ENCODE measurements around the gene IQGAP3.
A peak's percentile ranks its signal among the peaks of the same experiment; 100 is the strongest.
"Not testable (repeated sequence)": the region's sequence is repeated elsewhere in the genome, so short reads cannot be mapped to it uniquely, and the experiment has no call there.

Gene IQGAP3

DNA sequence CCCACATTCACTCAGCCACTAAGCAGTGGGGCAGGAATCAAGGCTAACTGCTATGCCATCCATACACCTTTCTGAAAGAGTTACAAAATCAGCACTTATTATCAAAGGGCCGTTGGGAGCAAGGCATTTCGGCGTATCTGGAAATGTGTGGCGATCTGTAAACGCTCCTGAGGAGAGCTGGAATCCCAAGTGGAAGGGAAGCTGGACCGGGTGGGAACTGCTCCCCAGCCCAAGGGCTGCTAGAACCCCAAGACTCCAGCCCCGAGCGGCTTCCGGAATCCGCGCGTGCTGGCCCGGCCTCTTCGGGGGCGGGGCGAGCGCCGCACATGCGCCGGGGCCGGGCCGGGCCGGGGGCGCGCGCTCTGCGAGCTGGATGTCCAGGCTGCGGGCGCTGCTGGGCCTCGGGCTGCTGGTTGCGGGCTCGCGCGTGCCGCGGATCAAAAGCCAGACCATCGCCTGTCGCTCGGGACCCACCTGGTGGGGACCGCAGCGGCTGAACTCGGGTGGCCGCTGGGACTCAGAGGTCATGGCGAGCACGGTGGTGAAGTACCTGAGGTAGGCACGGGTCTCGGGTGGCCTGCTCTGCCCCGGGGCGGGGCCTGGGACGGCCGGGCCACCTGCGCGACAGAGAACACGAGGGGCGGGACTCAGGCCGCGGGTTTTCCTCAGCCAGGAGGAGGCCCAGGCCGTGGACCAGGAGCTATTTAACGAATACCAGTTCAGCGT lies 19.2 kb upstream of the IQGAP3 start, which contains the start of gene NAXE:
Gene NAXE (plus strand): TSS at position 345 of the 726 bp plus-strand sequence. CDS start 29 bp downstream, at position 374.
- Mint-ChIP-seq H3K27me3 (peaks cover 3% of the 10 kb centered on the region), H3K9me3 (no peaks in the 10 kb centered on the region), H3K36me3 (peaks cover 14% of the 10 kb centered on the region), H3K27ac (peak within 1 kb of the TSS; percentile 83), H3K4me3 (peak within 1 kb of the TSS; percentile 78), H3K4me1 (peaks cover 33% of the 10 kb centered on the region)
- peak; percentile 79 for DNase-seq
- CTCF ChIA-PET, result interaction anchor here (0.6 to 5.0 kb wide), 8 partner anchors 10 to 206 kb away, joined by 3 to 29 read pairs (median 6); partner anchors contain the start of gene GPATCH4

DNA sequence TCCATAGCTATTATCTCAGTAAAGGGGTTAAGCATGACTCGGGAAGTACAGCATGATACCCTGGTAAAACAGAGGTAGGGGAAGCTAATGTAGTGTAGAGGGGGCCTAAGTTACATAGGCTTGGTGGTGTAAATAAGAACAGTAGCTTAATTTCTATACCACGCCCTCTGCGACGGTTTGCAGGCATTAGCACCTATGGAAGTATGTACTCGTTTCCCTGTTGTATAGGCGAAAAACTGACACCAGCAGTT lies 18.7 kb upstream of the IQGAP3 start:
- Mint-ChIP-seq H3K9me3 (no peaks in the 10 kb centered on the region), H3K4me1 (peaks cover 36% of the 10 kb centered on the region), H3K27me3 (peaks cover 3% of the 10 kb centered on the region), H3K4me3 (peak overlapping the region; percentile 78), H3K36me3 (peaks cover 11% of the 10 kb centered on the region), H3K27ac (peak overlapping the region; percentile 83)
- DNase-seq, result no peak
- CTCF ChIA-PET, result interaction anchor here (0.6 to 5.0 kb wide), 9 partner anchors 9 to 206 kb away, joined by 3 to 29 read pairs (median 4); partner anchors contain the start of gene GPATCH4

DNA sequence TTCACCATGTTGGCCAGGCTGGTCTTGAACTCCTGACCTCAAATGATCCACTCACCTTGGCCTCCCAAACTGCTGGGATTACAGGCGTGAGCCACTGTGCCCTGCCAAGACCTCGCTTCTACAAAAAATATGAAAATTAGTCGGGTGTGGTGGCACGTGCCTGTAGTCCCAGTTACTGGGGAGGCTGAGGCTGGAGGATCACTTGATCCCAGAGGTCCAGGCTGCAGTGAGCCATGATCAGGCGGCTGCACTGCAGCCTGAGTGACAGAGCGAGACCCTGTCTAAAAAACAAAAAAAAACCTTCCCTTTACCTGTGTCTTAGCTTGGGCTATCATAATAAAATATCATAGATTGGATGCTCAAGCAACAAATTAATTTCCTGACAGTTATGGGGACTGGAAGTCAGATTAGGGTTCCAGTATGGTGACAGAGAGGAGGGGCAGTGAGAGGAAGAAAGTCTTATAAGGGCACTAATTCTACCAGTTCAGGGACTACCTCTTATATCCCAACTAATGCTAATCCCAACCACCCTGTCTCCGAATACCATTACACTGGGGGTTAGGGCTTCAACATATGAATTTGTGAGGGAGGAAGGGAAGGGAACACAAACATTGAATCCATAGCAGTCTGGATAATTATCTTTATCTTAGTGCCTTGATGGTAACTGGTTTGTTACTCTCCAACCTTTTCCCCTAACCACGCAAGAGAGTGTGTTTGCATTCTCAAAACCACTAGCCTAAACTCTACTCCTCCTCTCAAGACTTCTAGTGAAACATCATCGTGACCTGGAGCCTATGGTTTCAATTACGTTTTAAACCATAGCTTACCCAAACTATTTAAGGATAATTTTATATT lies 18.2 kb upstream of the IQGAP3 start:
- H3K27ac Mint-ChIP-seq, result peak overlapping the region; percentile 83
- H3K27me3 Mint-ChIP-seq, result peaks cover 3% of the 10 kb centered on the region
- DNase-seq, result no peak
- CTCF ChIA-PET, result interaction anchor here (0.8 to 5.0 kb wide), 7 partner anchors 9 to 205 kb away, joined by 3 to 29 read pairs (median 4); partner anchors contain the start of gene GPATCH4
- H3K36me3 Mint-ChIP-seq, result peaks cover 8% of the 10 kb centered on the region
- peak overlapping the region; percentile 78 for H3K4me3 Mint-ChIP-seq
- no peaks in the 10 kb centered on the region for H3K9me3 Mint-ChIP-seq
- peaks cover 37% of the 10 kb centered on the region for H3K4me1 Mint-ChIP-seq

DNA sequence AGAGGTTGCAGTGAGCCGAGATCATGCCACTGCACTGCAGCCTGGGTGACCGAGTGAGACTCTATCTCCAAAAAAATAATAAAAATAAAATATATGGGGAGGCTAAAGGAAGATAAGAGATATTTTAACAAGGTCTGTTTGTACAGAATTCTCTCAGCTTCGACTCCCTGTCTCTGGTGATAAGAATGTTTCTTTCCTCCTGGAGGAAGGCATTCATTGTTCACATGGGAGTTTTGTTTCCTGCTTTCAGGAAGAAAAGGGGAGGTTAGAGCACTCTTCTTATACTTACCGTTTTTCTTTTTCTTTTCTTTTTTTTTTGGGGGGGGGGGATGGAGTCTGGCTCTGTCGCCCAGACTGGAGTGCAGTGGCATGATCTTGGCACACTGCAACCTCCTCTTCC lies 17.2 kb upstream of the IQGAP3 start:
- no peak overlapping the region for H3K4me3 Mint-ChIP-seq
- H3K27ac Mint-ChIP-seq, result no peak overlapping the region
- no peaks in the 10 kb centered on the region for H3K36me3 Mint-ChIP-seq
- no peaks in the 10 kb centered on the region for H3K9me3 Mint-ChIP-seq
- H3K4me1 Mint-ChIP-seq, result peaks cover 35% of the 10 kb centered on the region
- peaks cover 3% of the 10 kb centered on the region for H3K27me3 Mint-ChIP-seq
- no peak for DNase-seq
- CTCF ChIA-PET, result interaction anchor here (1.4 kb wide), 1 partner anchor 19 kb away, joined by 4 read pairs; no protein-coding TSS in a partner anchor

DNA sequence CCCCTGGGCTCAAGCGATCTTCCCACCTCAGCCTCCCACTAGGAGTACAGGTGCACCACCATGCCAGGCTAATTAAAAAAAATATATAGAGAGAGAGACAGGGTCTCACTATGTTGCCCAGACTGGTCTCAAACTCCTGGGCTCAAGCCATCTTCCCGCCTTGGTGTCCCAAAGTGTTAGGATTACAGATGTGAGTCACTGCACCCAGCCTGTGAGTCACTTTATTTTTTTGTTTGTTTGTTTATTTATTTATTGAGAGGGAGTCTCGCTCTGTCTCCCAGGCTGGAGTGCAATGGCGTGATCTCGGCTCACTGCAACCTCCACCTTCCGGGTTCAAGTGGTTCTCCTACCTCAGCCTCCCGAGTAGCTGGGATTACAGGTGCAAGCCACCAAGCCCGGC lies 15.6 kb upstream of the IQGAP3 start:
- H3K4me3 Mint-ChIP-seq, H3K27me3 Mint-ChIP-seq, H3K27ac Mint-ChIP-seq, H3K9me3 Mint-ChIP-seq, DNase-seq, H3K36me3 Mint-ChIP-seq: not testable (repeated sequence)
- CTCF ChIA-PET, result interaction anchor here (1.6 to 2.5 kb wide), 2 partner anchors 21 to 107 kb away, joined by 7 to 13 read pairs; no protein-coding TSS in a partner anchor
- H3K4me1 Mint-ChIP-seq, result peaks cover 38% of the 10 kb centered on the region

DNA sequence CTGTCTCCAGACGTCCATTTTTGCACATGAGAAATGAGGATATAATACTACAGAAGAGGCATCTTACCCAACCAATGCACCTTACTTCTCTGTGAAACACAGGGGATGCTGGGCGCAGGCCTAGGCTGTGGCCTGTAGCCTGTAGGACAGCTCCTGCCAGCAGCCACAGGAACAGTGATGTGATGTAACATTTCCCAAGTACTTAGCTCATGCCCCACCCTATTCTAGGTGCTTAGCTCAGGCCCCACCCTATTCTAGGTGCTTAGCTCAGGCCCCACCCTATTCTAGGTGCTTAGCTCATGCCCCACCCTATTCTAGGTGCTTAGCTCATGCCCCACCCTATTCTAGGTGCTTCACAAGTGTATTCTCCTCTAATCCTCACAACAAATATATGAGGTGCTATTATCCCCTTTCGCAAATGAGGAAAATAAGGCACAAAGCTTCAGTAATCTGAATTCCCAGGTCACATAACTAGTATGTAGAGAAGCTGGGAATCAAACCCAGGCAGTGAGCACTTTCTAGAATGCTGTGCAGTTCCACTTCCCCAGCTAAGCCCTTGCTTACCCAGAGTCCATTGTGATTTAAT lies 14.6 kb upstream of the IQGAP3 start:
- no peak overlapping the region for H3K27ac Mint-ChIP-seq
- H3K9me3 Mint-ChIP-seq, result no peaks in the 10 kb centered on the region
- peaks cover 39% of the 10 kb centered on the region for H3K4me1 Mint-ChIP-seq
- no peak overlapping the region for H3K4me3 Mint-ChIP-seq
- CTCF ChIA-PET, result interaction anchor here (1.0 to 2.5 kb wide), 4 partner anchors 9 to 106 kb away, joined by 3 to 13 read pairs (median 8); no protein-coding TSS in a partner anchor
- peaks cover 8% of the 10 kb centered on the region for H3K27me3 Mint-ChIP-seq
- DNase-seq, result no peak
- no peaks in the 10 kb centered on the region for H3K36me3 Mint-ChIP-seq

DNA sequence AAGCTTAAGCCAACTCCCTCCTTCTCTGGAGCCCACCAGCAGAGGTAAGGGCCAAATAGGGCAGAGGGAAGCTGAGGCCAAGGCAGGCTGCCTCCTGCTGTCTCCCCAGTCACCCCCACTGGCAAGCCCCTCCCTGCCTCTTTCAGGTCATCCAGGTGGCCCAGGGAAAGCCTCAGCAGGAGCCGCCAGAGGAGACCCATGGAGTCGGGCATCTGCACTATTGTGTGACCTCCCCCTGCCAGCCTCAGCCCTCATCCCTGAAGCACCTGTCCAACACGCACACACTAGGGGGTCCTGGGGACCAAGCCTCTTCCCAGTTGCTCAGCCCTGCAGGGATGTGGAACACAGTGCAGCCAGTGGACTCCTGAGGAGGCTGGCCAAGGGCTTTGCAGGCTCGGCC lies 14.0 kb upstream of the IQGAP3 start:
- peaks cover 40% of the 10 kb centered on the region for H3K4me1 Mint-ChIP-seq
- H3K4me3 Mint-ChIP-seq, result no peak overlapping the region
- H3K27ac Mint-ChIP-seq, result no peak overlapping the region
- H3K27me3 Mint-ChIP-seq, result peaks cover 9% of the 10 kb centered on the region
- DNase-seq, result no peak
- CTCF ChIA-PET, result interaction anchor here (1.0 to 2.5 kb wide), 7 partner anchors 10 to 106 kb away, joined by 3 to 13 read pairs (median 7); no protein-coding TSS in a partner anchor
- no peaks in the 10 kb centered on the region for H3K9me3 Mint-ChIP-seq
- H3K36me3 Mint-ChIP-seq, result no peaks in the 10 kb centered on the region

DNA sequence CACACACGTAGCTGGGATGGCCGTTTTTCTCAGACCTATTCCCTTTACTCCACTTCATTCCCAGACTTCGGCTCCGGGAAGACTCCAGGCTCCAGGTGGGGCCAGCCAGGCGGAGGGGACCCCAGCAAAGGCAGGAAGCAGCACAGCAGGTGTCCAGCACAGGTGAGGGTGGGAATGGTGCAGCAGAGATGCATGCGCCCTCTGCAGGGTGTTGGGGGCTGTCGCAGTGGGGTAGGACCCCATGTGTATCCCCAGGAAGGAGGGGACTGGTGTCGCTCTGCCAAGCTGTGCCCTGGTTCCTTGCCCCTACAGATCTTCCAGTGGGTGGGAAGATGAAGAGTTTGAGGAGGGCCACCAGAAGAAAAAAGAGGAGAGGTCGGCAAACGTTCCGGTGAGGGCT lies 12.4 kb upstream of the IQGAP3 start:
- no peak overlapping the region for H3K27ac Mint-ChIP-seq
- H3K4me1 Mint-ChIP-seq, result peaks cover 33% of the 10 kb centered on the region
- CTCF ChIA-PET, result interaction anchor here (1.1 to 5.7 kb wide), 5 partner anchors 21 to 76 kb away, joined by 3 to 44 read pairs (median 4); no protein-coding TSS in a partner anchor
- H3K27me3 Mint-ChIP-seq, result peaks cover 9% of the 10 kb centered on the region
- DNase-seq, result no peak
- H3K9me3 Mint-ChIP-seq, result no peaks in the 10 kb centered on the region
- no peak overlapping the region for H3K4me3 Mint-ChIP-seq
- H3K36me3 Mint-ChIP-seq, result no peaks in the 10 kb centered on the region

DNA sequence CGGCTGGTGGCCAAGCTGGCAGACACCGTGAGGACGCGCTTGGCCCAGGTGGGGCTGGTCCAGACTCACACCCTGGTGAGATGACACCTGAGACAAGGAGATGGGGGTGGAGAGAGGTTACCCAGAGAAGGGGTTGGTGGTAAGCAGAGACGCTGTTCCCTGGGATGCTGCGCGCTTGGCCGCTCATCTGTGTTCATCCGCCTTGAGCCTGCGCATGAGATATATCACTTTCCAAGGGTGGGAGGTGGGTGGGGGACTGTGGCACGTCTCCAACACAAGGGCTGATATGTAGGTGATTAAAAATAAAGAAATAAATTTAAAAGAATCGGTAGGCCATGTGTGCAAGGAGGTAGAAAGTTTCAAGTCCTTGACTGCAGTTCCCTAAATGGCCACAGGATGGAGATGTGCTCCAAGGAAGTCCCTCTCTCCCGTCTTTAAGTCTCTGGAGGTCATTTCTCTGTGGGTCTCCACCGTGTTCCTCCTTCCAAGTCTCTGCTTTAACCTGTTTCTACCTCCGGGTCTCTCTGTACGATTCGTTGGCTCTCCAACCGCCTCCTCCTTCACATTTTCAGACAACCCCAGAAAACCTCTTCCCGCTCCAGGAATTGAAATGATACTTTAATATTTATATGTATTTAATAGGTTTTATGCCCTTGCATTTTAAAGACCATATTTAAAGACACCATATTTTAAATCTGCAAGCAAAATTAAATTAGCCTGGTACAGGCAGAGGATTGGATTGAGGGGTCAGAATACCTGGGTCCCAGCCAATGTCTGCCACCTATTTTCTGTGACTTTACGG lies 11.7 kb upstream of the IQGAP3 start:
- peak; percentile 86 for DNase-seq
- Mint-ChIP-seq H3K27me3 (peaks cover 9% of the 10 kb centered on the region), H3K27ac (no peak overlapping the region), H3K4me1 (peaks cover 33% of the 10 kb centered on the region), H3K36me3 (no peaks in the 10 kb centered on the region), H3K4me3 (no peak overlapping the region), H3K9me3 (no peaks in the 10 kb centered on the region)
- CTCF ChIA-PET, result interaction anchor here (5.7 kb wide), 1 partner anchor 24 kb away, joined by 44 read pairs; no protein-coding TSS in a partner anchor

DNA sequence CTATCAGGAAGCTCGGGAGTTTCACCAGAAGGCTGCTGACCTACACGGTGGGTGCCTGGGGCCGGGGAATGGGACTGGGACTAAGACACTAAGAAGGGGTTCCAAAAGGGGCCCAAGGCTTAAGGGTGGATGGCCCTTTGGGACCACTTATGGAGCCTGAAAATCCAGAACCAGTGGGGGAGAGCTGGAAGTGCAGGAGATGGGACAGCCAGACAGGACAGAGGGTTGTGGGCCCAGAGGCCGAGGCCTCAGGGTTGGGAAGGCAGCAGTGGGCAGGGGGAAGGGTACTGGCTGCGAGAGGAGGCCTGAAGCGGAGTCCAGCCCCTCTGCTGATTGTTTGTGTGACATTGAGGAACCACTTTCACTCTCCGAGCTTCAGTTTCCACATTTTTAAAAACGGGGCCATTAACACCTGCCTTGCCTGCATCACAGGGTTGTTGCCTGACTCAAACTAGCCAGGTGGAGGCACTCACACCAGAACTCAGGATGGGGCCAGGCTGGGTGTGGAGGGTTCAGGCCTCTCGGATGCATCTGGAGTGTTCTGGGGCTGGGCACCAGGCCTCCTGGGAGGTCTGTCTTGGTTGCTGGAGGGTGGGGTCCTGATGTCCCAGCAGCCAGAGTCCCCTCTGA lies 10.1 kb upstream of the IQGAP3 start:
- Mint-ChIP-seq H3K4me3 (peak overlapping the region; percentile 73), H3K9me3 (no peaks in the 10 kb centered on the region), H3K4me1 (peaks cover 33% of the 10 kb centered on the region), H3K27me3 (peaks cover 6% of the 10 kb centered on the region), H3K36me3 (no peaks in the 10 kb centered on the region), H3K27ac (peak overlapping the region; percentile 90)
- CTCF ChIA-PET, result interaction anchor here (0.7 to 5.7 kb wide), 16 partner anchors 9 to 197 kb away, joined by 3 to 44 read pairs (median 4); partner anchors contain the start of gene NAXE
- no peak for DNase-seq

DNA sequence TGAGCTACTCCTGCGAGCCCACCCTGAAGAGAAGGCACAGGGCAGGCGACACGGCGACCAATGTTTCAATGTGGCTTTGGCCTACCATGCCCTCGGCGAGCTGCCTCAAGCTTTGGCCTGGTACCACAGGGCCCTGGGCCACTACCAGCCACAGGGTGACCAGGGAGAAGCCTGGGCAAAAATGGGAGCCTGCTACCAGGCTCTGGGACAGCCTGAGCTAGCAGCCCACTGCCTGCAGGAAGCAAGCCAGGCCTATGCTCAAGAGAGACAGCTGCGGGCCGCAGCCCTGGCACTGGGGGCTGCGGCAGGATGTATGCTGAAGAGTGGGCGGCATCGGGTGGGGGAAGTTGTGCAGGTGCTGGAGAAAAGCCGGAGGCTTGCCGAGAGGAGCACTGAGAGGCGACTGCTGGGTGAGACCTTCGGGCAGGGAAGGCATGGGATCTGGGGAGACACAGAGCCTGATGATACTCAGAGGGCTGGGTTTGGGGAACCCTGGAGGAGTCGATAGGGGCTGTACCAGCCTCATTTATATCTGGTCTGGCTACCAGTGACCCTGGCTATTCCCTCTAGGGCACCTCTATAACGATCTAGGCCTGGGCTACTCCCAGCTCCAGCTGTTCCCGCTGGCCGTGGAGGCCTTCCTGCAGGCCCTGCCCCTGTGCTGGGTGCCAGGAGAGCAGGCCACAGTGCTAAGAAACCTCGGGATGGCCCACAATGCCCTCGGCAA lies 9.5 kb upstream of the IQGAP3 start:
- H3K4me3 Mint-ChIP-seq, result peak overlapping the region; percentile 73
- H3K4me1 Mint-ChIP-seq, result peaks cover 30% of the 10 kb centered on the region
- H3K9me3 Mint-ChIP-seq, result no peaks in the 10 kb centered on the region
- peak; percentile 42 for DNase-seq
- CTCF ChIA-PET, result interaction anchor here (0.7 to 5.7 kb wide), 20 partner anchors 10 to 196 kb away, joined by 3 to 44 read pairs (median 4); partner anchors contain the start of genes CRABP2 and NAXE
- no peaks in the 10 kb centered on the region for H3K36me3 Mint-ChIP-seq
- H3K27ac Mint-ChIP-seq, result peak overlapping the region; percentile 90
- peaks cover 6% of the 10 kb centered on the region for H3K27me3 Mint-ChIP-seq

DNA sequence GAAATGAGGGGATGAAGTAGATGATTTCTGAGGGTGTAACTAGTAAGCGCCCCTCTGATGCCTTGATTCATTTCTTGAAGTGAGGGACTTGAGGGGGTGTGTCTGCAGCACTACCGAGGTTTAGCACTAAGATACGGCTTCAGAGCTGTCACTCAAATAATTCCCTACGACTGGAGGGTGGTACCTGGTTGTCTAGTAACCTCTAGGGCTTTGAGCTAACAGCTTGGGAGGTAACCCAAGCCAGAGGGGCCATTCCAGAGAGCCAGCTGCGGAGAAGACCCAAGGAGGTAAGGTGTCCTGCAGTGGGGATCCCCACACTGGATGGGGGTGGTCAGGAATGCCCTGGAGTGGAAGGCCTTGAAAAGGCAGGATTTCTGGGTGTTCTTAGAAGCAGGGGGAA lies 7.1 kb upstream of the IQGAP3 start, which contains the start of gene TTC24:
Gene TTC24 (plus strand): TSS at position 252 of the 400 bp plus-strand sequence. CDS start 1,642 bp downstream, outside the sequence.
- no peak for DNase-seq
- no peak within 1 kb of the TSS for H3K4me3 Mint-ChIP-seq

More for the DNA sequence above, 7.1 kb upstream of the IQGAP3 start, which contains the start of gene TTC24:
- Mint-ChIP-seq H3K36me3 (no peaks in the 10 kb centered on the region), H3K27ac (peak within 1 kb of the TSS; percentile 49), H3K4me1 (peaks cover 21% of the 10 kb centered on the region), H3K9me3 (no peaks in the 10 kb centered on the region), H3K27me3 (peaks cover 18% of the 10 kb centered on the region)
- CTCF ChIA-PET, result interaction anchor here (0.7 to 2.2 kb wide), 5 partner anchors 29 to 194 kb away, joined by 3 to 5 read pairs (median 4); no protein-coding TSS in a partner anchor

All from activated naive CD4-positive, alpha-beta T cell treated with anti-CD3 and anti-CD28 coated beads, Interleukin-2, amount 10 ng/mL, durations not matched to agents 7 days and 5 days (primary cell).